Measurements from ENCODE around the gene SEPTIN1.
"Not testable (repeated sequence)": the region's sequence is repeated elsewhere in the genome, so short reads cannot be mapped to it uniquely, and the experiment has no call there.

Gene SEPTIN1

GRCh38 chr16:30351001-30351441 is 31.3 kb downstream of the SEPTIN1 start:
- TF ChIP-seq, protein P1, sequence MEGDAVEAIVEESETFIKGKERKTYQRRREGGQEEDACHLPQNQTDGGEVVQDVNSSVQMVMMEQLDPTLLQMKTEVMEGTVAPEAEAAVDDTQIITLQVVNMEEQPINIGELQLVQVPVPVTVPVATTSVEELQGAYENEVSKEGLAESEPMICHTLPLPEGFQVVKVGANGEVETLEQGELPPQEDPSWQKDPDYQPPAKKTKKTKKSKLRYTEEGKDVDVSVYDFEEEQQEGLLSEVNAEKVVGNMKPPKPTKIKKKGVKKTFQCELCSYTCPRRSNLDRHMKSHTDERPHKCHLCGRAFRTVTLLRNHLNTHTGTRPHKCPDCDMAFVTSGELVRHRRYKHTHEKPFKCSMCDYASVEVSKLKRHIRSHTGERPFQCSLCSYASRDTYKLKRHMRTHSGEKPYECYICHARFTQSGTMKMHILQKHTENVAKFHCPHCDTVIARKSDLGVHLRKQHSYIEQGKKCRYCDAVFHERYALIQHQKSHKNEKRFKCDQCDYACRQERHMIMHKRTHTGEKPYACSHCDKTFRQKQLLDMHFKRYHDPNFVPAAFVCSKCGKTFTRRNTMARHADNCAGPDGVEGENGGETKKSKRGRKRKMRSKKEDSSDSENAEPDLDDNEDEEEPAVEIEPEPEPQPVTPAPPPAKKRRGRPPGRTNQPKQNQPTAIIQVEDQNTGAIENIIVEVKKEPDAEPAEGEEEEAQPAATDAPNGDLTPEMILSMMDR (IDR thresholded peaks at IDR 0.05; ENCODE audit: borderline replicate concordance, insufficient read depth, low read depth, low read length) = no peak
- H3K4me3 ChIP-seq (ENCODE audit: low read depth, low read length) = no peak overlapping the region

- H3K4me3 ChIP-seq (ENCODE audit: low read depth, low read length) = no peak overlapping the region
- TF ChIP-seq, protein P1 (IDR thresholded peaks at IDR 0.05; ENCODE audit: borderline replicate concordance, insufficient read depth, low read depth, low read length) = no peak
Measured at GRCh38 chr16:30350134-30350871, 32.1 kb downstream of the SEPTIN1 start.

- TF ChIP-seq, protein P1 (IDR thresholded peaks at IDR 0.05; ENCODE audit: borderline replicate concordance, insufficient read depth, low read depth, low read length) = no peak
Measured at GRCh38 chr16:30349675-30350074, 32.7 kb downstream of the SEPTIN1 start.

DNA sequence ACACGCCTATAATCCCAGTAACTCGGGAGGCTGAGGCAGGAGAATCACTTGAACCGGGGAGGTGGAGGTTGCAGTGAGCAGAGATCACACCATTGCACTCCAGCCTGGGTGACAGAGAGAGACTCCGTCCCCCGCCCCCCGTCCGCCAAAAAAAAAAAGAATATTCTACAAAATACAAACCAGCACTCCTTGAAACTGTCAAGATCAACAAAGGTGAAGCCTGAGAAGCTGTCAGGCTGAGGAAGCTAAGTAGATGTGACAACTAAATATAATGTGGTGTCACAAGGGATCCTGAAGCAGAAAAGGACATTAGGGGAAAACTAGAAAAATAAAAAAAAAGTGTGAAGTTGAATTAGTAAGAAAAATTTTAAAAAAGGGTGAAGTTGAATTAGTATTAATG is 33.4 kb downstream of the SEPTIN1 start:
- H3K4me3 ChIP-seq (ENCODE audit: low read depth, low read length) = no peak overlapping the region
- TF ChIP-seq, protein P1 (IDR thresholded peaks at IDR 0.05; ENCODE audit: borderline replicate concordance, insufficient read depth, low read depth, low read length) = no peak

More at GRCh38 chr16:30349675-30350074, 32.7 kb downstream of the SEPTIN1 start:
- H3K4me3 ChIP-seq (ENCODE audit: low read depth, low read length) = no peak overlapping the region

- TF ChIP-seq, protein P1 (IDR thresholded peaks at IDR 0.05; ENCODE audit: borderline replicate concordance, insufficient read depth, low read depth, low read length) = no peak
- H3K4me3 ChIP-seq (ENCODE audit: low read depth, low read length) = no peak overlapping the region
Measured at GRCh38 chr16:30348113-30348512, 34.2 kb downstream of the SEPTIN1 start.

DNA sequence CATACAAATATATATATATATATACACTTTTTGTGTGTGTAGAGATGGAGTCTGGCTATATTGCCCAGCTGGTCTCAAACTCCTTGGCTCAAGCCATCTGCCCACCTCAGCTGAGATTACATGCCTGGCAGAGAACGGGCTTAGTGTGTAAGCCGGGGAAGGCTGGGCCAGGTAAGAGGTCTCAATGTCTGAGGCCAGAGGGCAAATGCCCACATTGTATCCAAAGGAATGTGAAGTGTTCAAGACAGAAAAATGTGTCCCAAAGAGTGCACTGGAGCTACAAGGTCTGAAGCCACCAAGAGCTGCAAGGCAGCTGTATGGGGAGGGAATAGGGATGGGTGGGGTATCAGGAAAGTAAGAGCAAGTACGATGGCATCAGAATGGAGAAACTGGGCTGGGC is 36.1 kb downstream of the SEPTIN1 start:
- TF ChIP-seq, protein P1 (IDR thresholded peaks at IDR 0.05; ENCODE audit: borderline replicate concordance, insufficient read depth, low read depth, low read length) = no peak
- no peak overlapping the region for H3K4me3 ChIP-seq (ENCODE audit: low read depth, low read length)

GRCh38 chr16:30343491-30343820 is 38.9 kb downstream of the SEPTIN1 start:
- not testable (repeated sequence) for H3K4me3 ChIP-seq (ENCODE audit: low read depth, low read length)

All from GM12875 (cell line).